H1 (cell line): ENCODE results near the gene FHAD1. TPM values are rescaled to one million over a fixed set of nuclear protein-coding genes. Genes with fewer than 3 reads are reported as not detected.

Experiments
- JUN ChIP-seq: IDR thresholded peaks from 2 replicates; pipeline ENCODE4 v1.6.1; 2011; ENCODE audit warnings: low read depth, mild to moderate bottlenecking, improper control_type of control experiment, low read length
- polyA plus RNA-seq, 7 experiments: library from polyadenylated mRNA; depleted of rRNA in 3 of 7; stranded (reverse) in 5 of 7; unstranded in 2 of 7; fragments of >200 nt in 5 of 7; fragments of 200-250 nt in 2 of 7; gene quantifications; 1 replicate in 5 of 7; 2 replicates in 1 of 7; 4 replicates in 1 of 7; pipeline versions ENCODE4 v1.2.1 to v1.2.3, GENCODE V29; 2011 to 2013; ENCODE audit warnings: missing spikeins in 2 of 7, mixed read lengths in 2 of 7
- total RNA-seq: library from RNA; stranded (reverse); fragmentation: NEBNext Ultra II Directional; extraction: Animal tissue kit (Norgen Biotek cat#: 25700); gene quantifications from 2 replicates; pipeline ENCODE4 v1.2.1, GENCODE V29; 2021
- TF ChIP-seq, protein P1 (sequence below), 3 experiments: IDR thresholded peaks; 1 replicate in 2 of 3; 2 replicates in 1 of 3; pipeline versions ENCODE4 v1.5.1 to v1.6.1; 2011; ENCODE audit warnings: low read length in 3 of 3, mild to moderate bottlenecking in 3 of 3, inconsistent platforms in 2 of 3, low read depth in 1 of 3, moderate library complexity in 1 of 3; ENCODE audit not compliant: insufficient read depth in 1 of 3; ENCODE audit errors: control extremely low read depth in 1 of 3

FHAD1 gene
- total and polyA plus RNA-seq, 2 of the 8 experiments (the other 6 are each of a cell fraction or from before 2014, with no cell fraction given), result 0.39 to 0.69 TPM

DNA sequence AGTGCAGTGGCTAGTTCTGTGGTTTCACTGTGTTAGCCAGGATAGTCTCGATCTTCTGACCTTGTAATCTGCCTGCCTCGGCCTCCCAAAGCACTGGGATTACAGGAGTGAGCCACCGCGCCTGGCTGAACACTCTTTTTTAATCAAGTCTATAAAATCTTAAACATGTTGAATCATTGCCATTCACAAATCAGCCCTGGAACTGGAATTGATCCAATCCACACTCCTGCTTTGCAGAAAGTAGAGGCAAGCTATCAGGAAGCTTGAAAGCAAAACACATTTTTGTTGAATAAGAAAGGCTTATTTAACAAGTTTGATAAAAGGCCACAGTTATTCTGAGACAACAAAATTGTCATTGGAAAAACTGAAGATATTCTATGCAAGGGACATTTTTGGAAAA lies 144.3 kb downstream of the FHAD1 start (continued):
- TF ChIP-seq, protein P1, sequence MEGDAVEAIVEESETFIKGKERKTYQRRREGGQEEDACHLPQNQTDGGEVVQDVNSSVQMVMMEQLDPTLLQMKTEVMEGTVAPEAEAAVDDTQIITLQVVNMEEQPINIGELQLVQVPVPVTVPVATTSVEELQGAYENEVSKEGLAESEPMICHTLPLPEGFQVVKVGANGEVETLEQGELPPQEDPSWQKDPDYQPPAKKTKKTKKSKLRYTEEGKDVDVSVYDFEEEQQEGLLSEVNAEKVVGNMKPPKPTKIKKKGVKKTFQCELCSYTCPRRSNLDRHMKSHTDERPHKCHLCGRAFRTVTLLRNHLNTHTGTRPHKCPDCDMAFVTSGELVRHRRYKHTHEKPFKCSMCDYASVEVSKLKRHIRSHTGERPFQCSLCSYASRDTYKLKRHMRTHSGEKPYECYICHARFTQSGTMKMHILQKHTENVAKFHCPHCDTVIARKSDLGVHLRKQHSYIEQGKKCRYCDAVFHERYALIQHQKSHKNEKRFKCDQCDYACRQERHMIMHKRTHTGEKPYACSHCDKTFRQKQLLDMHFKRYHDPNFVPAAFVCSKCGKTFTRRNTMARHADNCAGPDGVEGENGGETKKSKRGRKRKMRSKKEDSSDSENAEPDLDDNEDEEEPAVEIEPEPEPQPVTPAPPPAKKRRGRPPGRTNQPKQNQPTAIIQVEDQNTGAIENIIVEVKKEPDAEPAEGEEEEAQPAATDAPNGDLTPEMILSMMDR (IDR thresholded peaks at IDR 0.05; ENCODE audit: control extremely low read depth in 1 of 3, insufficient read depth in 1 of 3, low read depth in 1 of 3, low read length in 3 of 3), result no peak
- no peak for TF ChIP-seq JUN
